ENCODE results near the gene IQGAP1.

- TF ChIP-seq CTCF (IDR thresholded peaks at IDR 0.05; ENCODE audit: low read depth, low read length, missing input control): no peak
- no peak for TF ChIP-seq TAF1 (conservative IDR thresholded peaks at IDR 0.05)
- TF ChIP-seq RAD21 (IDR thresholded peaks at IDR 0.05): no peak
- no peak for TF ChIP-seq SP1 (IDR thresholded peaks at IDR 0.05)
- TF ChIP-seq ATF3 (IDR thresholded peaks at IDR 0.05): no peak
- no peak for TF ChIP-seq YY1 (IDR thresholded peaks at IDR 0.05)
- TF ChIP-seq EGR1 (IDR thresholded peaks at IDR 0.05; ENCODE audit: low read depth in 2 of 2): no peak
- no peak for TF ChIP-seq GABPA (IDR thresholded peaks at IDR 0.05 in 1 of 2, conservative IDR thresholded peaks at IDR 0.05 in 1 of 2)
- TF ChIP-seq NR2F2 (IDR thresholded peaks at IDR 0.05): no peak
- no peak for TF ChIP-seq MAX (IDR thresholded peaks at IDR 0.05)
- no peak for TF ChIP-seq ZBTB33 (IDR thresholded peaks at IDR 0.05)
Measured at GRCh38 chr15:90375071-90375470, 13.0 kb upstream of the IQGAP1 start.

All from liver (tissue), 3 donors.